Measurements from ENCODE around the gene OR2H2.

- TF ChIP-seq CTCF (IDR thresholded peaks at IDR 0.05), result no peak
- TF ChIP-seq POLR2A (IDR thresholded peaks at IDR 0.05), result no peak
Observed at GRCh38 chr6:29603456-29603855, 18.5 kb downstream of the OR2H2 start.

All from testis (tissue), 2 donors.